Measurements from ENCODE around the gene MTRF1. TPM values are rescaled to one million over a fixed set of nuclear protein-coding genes. Genes with fewer than 3 reads are reported as not detected.

The MTRF1 gene
- total RNA-seq, 2 donors from 2014 or later = 10.8 to 22.2 TPM

GRCh38 chr13:41241626-41242025 is 21.8 kb downstream of the MTRF1 start:
- Histone ChIP-seq H3K27me3 (replicated peaks; ENCODE audit: insufficient read depth) (no peaks in the 10 kb centered on the region), H3K36me3 (no peaks in the 10 kb centered on the region), H3K4me3 (no peak overlapping the region), H3K9me3 (no peaks in the 10 kb centered on the region), H3K4me1 (replicated peaks) (no peaks in the 10 kb centered on the region), H3K27ac (no peak overlapping the region)
- 83% methylated on average over 4 of the region's 4 CpGs for WGBS
- TF ChIP-seq POLR2A (IDR thresholded peaks at IDR 0.05) (no peak), CTCF (IDR thresholded peaks at IDR 0.05) (no peak), POLR2AphosphoS5 (IDR thresholded peaks at IDR 0.05) (no peak)
- intact Hi-C loops (cut with DNase I) = loop anchor here (5.0 kb wide), 2 partner anchors 71 to 179 kb away; partner anchors contain the start of genes NAA16 and WBP4
- no peak for DNase-seq (ENCODE audit: low spot score)

GRCh38 chr13:41236369-41236768 is 27.0 kb downstream of the MTRF1 start:
- Histone ChIP-seq H3K9me3 (no peaks in the 10 kb centered on the region), H3K4me3 (no peak overlapping the region), H3K36me3 (no peaks in the 10 kb centered on the region), H3K4me1 (replicated peaks) (no peaks in the 10 kb centered on the region), H3K27me3 (replicated peaks; ENCODE audit: insufficient read depth) (no peaks in the 10 kb centered on the region), H3K27ac (no peak overlapping the region)
- TF ChIP-seq POLR2AphosphoS5 (IDR thresholded peaks at IDR 0.05) (no peak), CTCF (IDR thresholded peaks at IDR 0.05) (no peak), POLR2A (IDR thresholded peaks at IDR 0.05) (no peak)
- 77% methylated on average over 1 of the region's 1 CpG for WGBS
- DNase-seq (ENCODE audit: low spot score) = no peak
- intact Hi-C loops (cut with DNase I) = no loop called here

GRCh38 chr13:41232578-41233480 is 30.5 kb downstream of the MTRF1 start:
- intact Hi-C loops (cut with DNase I) = no loop called here
- Histone ChIP-seq H3K36me3 (no peaks in the 10 kb centered on the region), H3K4me1 (replicated peaks) (no peaks in the 10 kb centered on the region), H3K9me3 (no peaks in the 10 kb centered on the region), H3K4me3 (no peak overlapping the region), H3K27me3 (replicated peaks; ENCODE audit: insufficient read depth) (no peaks in the 10 kb centered on the region), H3K27ac (no peak overlapping the region)
- no peak for TF ChIP-seq POLR2AphosphoS5 (IDR thresholded peaks at IDR 0.05)
- TF ChIP-seq CTCF (IDR thresholded peaks at IDR 0.05) = no peak
- no peak for TF ChIP-seq POLR2A (IDR thresholded peaks at IDR 0.05)
- DNase-seq (ENCODE audit: low spot score) = no peak
- WGBS = 90% methylated on average over 4 of the region's 4 CpGs

GRCh38 chr13:41231786-41232185 is 31.6 kb downstream of the MTRF1 start:
- no peak for DNase-seq (ENCODE audit: low spot score)
- Histone ChIP-seq H3K4me3 (no peak overlapping the region), H3K27ac (no peak overlapping the region), H3K4me1 (replicated peaks) (no peaks in the 10 kb centered on the region), H3K36me3 (no peaks in the 10 kb centered on the region), H3K27me3 (replicated peaks; ENCODE audit: insufficient read depth) (no peaks in the 10 kb centered on the region), H3K9me3 (no peaks in the 10 kb centered on the region)
- intact Hi-C loops (cut with DNase I) = no loop called here
- 87% methylated on average over 3 of the region's 3 CpGs for WGBS
- TF ChIP-seq CTCF (IDR thresholded peaks at IDR 0.05) (no peak), POLR2AphosphoS5 (IDR thresholded peaks at IDR 0.05) (no peak), POLR2A (IDR thresholded peaks at IDR 0.05) (no peak)

All from prostate gland (tissue), 2 donors.